HepG2 (cell line): Measurements from ENCODE around the gene ANKMY2.

Source experiments
- CTCF ChIP-seq: sonication (generic); formaldehyde crosslinking; IDR thresholded peaks from 2 replicates; pipeline ENCODE4 v1.5.0; 2020; ENCODE audit warnings: mild to moderate bottlenecking, missing genetic modification reagents, moderate library complexity
- EZH2 ChIP-seq: conservative IDR thresholded peaks from 2 replicates; pipeline ENCODE4 v1.6.1; 2012; ENCODE audit warnings: mild to moderate bottlenecking, low read depth, low read length, moderate library complexity
- GATA4 ChIP-seq: sonication (generic); IDR thresholded peaks from 2 replicates; pipeline ENCODE4 v1.6.1; 2016; ENCODE audit warnings: antibody characterized with exemption, low read depth, borderline replicate concordance
- HDAC1 ChIP-seq: sonication (generic); formaldehyde crosslinking; IDR thresholded peaks from 2 replicates; pipeline ENCODE4 v1.5.1; 2020; ENCODE audit warnings: mild to moderate bottlenecking, missing genetic modification reagents
- KLF16 ChIP-seq, 2 experiments: sonication (generic) in 1 of 2; formaldehyde crosslinking in 1 of 2; IDR thresholded peaks; 2 replicates each; pipeline versions ENCODE4 v1.6.1 to v1.8.0; 2016 to 2023; ENCODE audit warnings: missing genetic modification reagents in 2 of 2, missing compliant biosample characterization in 1 of 2
- STAG1 ChIP-seq: sonication (generic); formaldehyde crosslinking; IDR thresholded peaks from 2 replicates; pipeline ENCODE4 v1.4.0; 2020; ENCODE audit warnings: missing genetic modification reagents
- ZFX ChIP-seq: sonication (generic); formaldehyde crosslinking; IDR thresholded peaks from 2 replicates; pipeline ENCODE4 v1.4.0; 2020; ENCODE audit warnings: mild to moderate bottlenecking, low read depth, missing genetic modification reagents, moderate library complexity

- TF ChIP-seq STAG1 (CRISPR knock-in tag) (no peak), ZFX (CRISPR knock-in tag) (no peak), GATA4 (no peak), CTCF (no peak), EZH2 (no peak), HDAC1 (CRISPR knock-in tag) (no peak), KLF16 (CRISPR knock-in tag; IDR thresholded peaks at IDR 0.05) (no peak)
Measured at GRCh38 chr7:16634271-16634738, 11.2 kb downstream of the ANKMY2 start.
